ENCODE results near the gene FAM193A.

Gene FAM193A

GRCh38 chr4:2648159-2648814 is 111.8 kb downstream of the FAM193A start:
- TF ChIP-seq CTCF (IDR thresholded peaks at IDR 0.05; ENCODE audit: low read depth, low read length): no peak

GRCh38 chr4:2649604-2650114 is 113.2 kb downstream of the FAM193A start:
- H3K4me3 ChIP-seq (replicated peaks in 1 of 2; ENCODE audit: low read depth in 2 of 2, low read length in 2 of 2): no peak overlapping the region
- TF ChIP-seq CTCF (IDR thresholded peaks at IDR 0.05; ENCODE audit: low read depth, low read length): no peak

More at GRCh38 chr4:2648159-2648814, 111.8 kb downstream of the FAM193A start:
- no peak overlapping the region for H3K4me3 ChIP-seq (replicated peaks in 1 of 2; ENCODE audit: low read depth in 2 of 2, low read length in 2 of 2)
- DNase-seq (ENCODE audit: low read depth in 2 of 2): no peak

GRCh38 chr4:2650276-2650675 is 113.8 kb downstream of the FAM193A start:
- TF ChIP-seq CTCF (IDR thresholded peaks at IDR 0.05; ENCODE audit: low read depth, low read length): no peak
- no peak for DNase-seq (ENCODE audit: low read depth in 2 of 2)
- H3K4me3 ChIP-seq (replicated peaks in 1 of 2; ENCODE audit: low read depth in 2 of 2, low read length in 2 of 2): no peak overlapping the region

More at GRCh38 chr4:2649604-2650114, 113.2 kb downstream of the FAM193A start:
- DNase-seq (ENCODE audit: low read depth in 2 of 2): no peak

GRCh38 chr4:2651546-2651945 is 115.1 kb downstream of the FAM193A start:
- no peak for DNase-seq (ENCODE audit: low read depth in 2 of 2)
- TF ChIP-seq CTCF (IDR thresholded peaks at IDR 0.05; ENCODE audit: low read depth, low read length): no peak
- H3K4me3 ChIP-seq (replicated peaks in 1 of 2; ENCODE audit: low read depth in 2 of 2, low read length in 2 of 2): no peak overlapping the region

- no peak for DNase-seq (ENCODE audit: low read depth in 2 of 2)
- no peak overlapping the region for H3K4me3 ChIP-seq (replicated peaks in 1 of 2; ENCODE audit: low read depth in 2 of 2, low read length in 2 of 2)
- TF ChIP-seq CTCF (IDR thresholded peaks at IDR 0.05; ENCODE audit: low read depth, low read length): no peak
Measured at GRCh38 chr4:2651998-2652397, 115.6 kb downstream of the FAM193A start.

- no peak for DNase-seq (ENCODE audit: low read depth in 2 of 2)
- no peak for TF ChIP-seq CTCF (IDR thresholded peaks at IDR 0.05; ENCODE audit: low read depth, low read length)
- H3K4me3 ChIP-seq (replicated peaks in 1 of 2; ENCODE audit: low read depth in 2 of 2, low read length in 2 of 2): no peak overlapping the region
Measured at GRCh38 chr4:2652415-2653160, 116.1 kb downstream of the FAM193A start.

Data from cardiac fibroblast (primary cell).